Measurements from ENCODE around the gene CDHR4. TPM values are rescaled to one million over a fixed set of nuclear protein-coding genes. Genes with fewer than 3 reads are reported as not detected.

The CDHR4 gene
- total RNA-seq, 2 experiments from 2014 or later, result 0.32 TPM; not detected in 1

GRCh38 chr3:49802719-49803464 is 3.2 kb upstream of the CDHR4 start, which contains the start of gene INKA1:
Gene INKA1 (plus strand): TSS chr3:49803261. CDS start chr3:49803393, 132 bp downstream.
- Histone ChIP-seq H3K4me3 (ENCODE audit: low read depth, low read length, poor library complexity, severe bottlenecking) (peak within 1 kb of the TSS; percentile 82), H2AFZ (ENCODE audit: low read length) (peak within 1 kb of the TSS; percentile 83), H3K9me3 (ENCODE audit: low read length) (no peaks in the 10 kb centered on the region), H3K36me3 (ENCODE audit: insufficient read depth, low read length) (no peaks in the 10 kb centered on the region), H3K9me2 (ENCODE audit: insufficient read depth, low read length) (no peaks in the 10 kb centered on the region), H3K27ac (ENCODE audit: low read depth, low read length, poor library complexity, severe bottlenecking) (peak within 1 kb of the TSS; percentile 96), H4K20me1 (ENCODE audit: insufficient read depth, low read length) (no peaks in the 10 kb centered on the region), H3K79me2 (ENCODE audit: insufficient read depth, low read depth, low read length) (no peaks in the 10 kb centered on the region; the same call in 1 of the 2 replicates), H3K4me2 (ENCODE audit: low read length) (peak within 1 kb of the TSS; percentile 96), H3K4me1 (ENCODE audit: insufficient read depth, low read length, poor library complexity, severe bottlenecking) (peaks cover 46% of the 10 kb centered on the region)
- peak; percentile 93 for DNase-seq (ENCODE audit: low spot score)
- POLR2A ChIA-PET, result interaction anchor here (0.5 to 1.4 kb wide), 8 partner anchors 10 to 354 kb away, joined by 3 to 11 read pairs (median 4); partner anchors contain the start of gene UBA7
- intact Hi-C loops (cut with micrococcal nuclease; ENCODE audit: unreplicated experiment), result loop anchor here (1.0 to 10.0 kb wide), 4 partner anchors 36 to 781 kb away; partner anchors contain the start of gene NDUFAF3
- CTCF ChIA-PET (ENCODE audit: unreplicated experiment), result interaction anchor here (0.5 to 4.5 kb wide), 7 partner anchors 11 to 93 kb away, joined by 3 to 29 read pairs (median 3); partner anchors contain the start of gene UBA7
- no TSS peak for BruUV-seq (replicated peaks)
- no peak for TF ChIP-seq EZH2phosphoT487 (IDR thresholded peaks at IDR 0.05; ENCODE audit: borderline replicate concordance, low read depth, low read length)
- peak; percentile 92 for TF ChIP-seq CTCF (conservative IDR thresholded peaks at IDR 0.05; ENCODE audit: low read length)

- ChIA-PET CTCF (ENCODE audit: unreplicated experiment) (interaction anchor here (1.2 kb wide), 1 partner anchor 38 kb away, joined by 3 read pairs; no protein-coding TSS in a partner anchor), POLR2A (no interaction called here)
- Histone ChIP-seq H4K20me1 (ENCODE audit: insufficient read depth, low read length) (no peaks in the 10 kb centered on the region), H2AFZ (ENCODE audit: low read length) (no peak overlapping the region), H3K36me3 (ENCODE audit: insufficient read depth, low read length) (no peaks in the 10 kb centered on the region), H3K4me1 (ENCODE audit: insufficient read depth, low read length, poor library complexity, severe bottlenecking) (peaks cover 28% of the 10 kb centered on the region), H3K4me2 (ENCODE audit: low read length) (no peak overlapping the region), H3K9me3 (ENCODE audit: low read length) (no peaks in the 10 kb centered on the region), H3K79me2 (ENCODE audit: insufficient read depth, low read depth, low read length) (no peaks in the 10 kb centered on the region; the same call in 1 of the 2 replicates), H3K4me3 (ENCODE audit: low read depth, low read length, poor library complexity, severe bottlenecking) (no peak overlapping the region), H3K9me2 (ENCODE audit: insufficient read depth, low read length) (no peaks in the 10 kb centered on the region), H3K27ac (ENCODE audit: low read depth, low read length, poor library complexity, severe bottlenecking) (no peak overlapping the region)
- no peak for TF ChIP-seq EZH2phosphoT487 (IDR thresholded peaks at IDR 0.05; ENCODE audit: borderline replicate concordance, low read depth, low read length)
- intact Hi-C loops (cut with micrococcal nuclease; ENCODE audit: unreplicated experiment), result loop anchor here (5.0 to 10.0 kb wide), 2 partner anchors 424 to 779 kb away; partner anchors contain the start of gene NDUFAF3
- no TSS peak for BruUV-seq (replicated peaks)
- DNase-seq (ENCODE audit: low spot score), result no peak
Measured at GRCh38 chr3:49801160-49801559, 1.5 kb upstream of the CDHR4 start.

- Histone ChIP-seq H3K36me3 (ENCODE audit: insufficient read depth, low read length) (no peaks in the 10 kb centered on the region), H3K9me3 (ENCODE audit: low read length) (no peaks in the 10 kb centered on the region), H3K4me2 (ENCODE audit: low read length) (no peak overlapping the region), H4K20me1 (ENCODE audit: insufficient read depth, low read length) (no peaks in the 10 kb centered on the region), H3K4me3 (ENCODE audit: low read depth, low read length, poor library complexity, severe bottlenecking) (no peak overlapping the region), H3K79me2 (ENCODE audit: insufficient read depth, low read depth, low read length) (no peaks in the 10 kb centered on the region; the same call in 1 of the 2 replicates), H3K4me1 (ENCODE audit: insufficient read depth, low read length, poor library complexity, severe bottlenecking) (peaks cover 8% of the 10 kb centered on the region), H2AFZ (ENCODE audit: low read length) (no peak overlapping the region), H3K27ac (ENCODE audit: low read depth, low read length, poor library complexity, severe bottlenecking) (no peak overlapping the region), H3K9me2 (ENCODE audit: insufficient read depth, low read length) (no peaks in the 10 kb centered on the region)
- no TSS peak for BruUV-seq (replicated peaks)
- no peak for DNase-seq (ENCODE audit: low spot score)
- ChIA-PET CTCF (ENCODE audit: unreplicated experiment) (interaction anchor here (1.2 kb wide), 1 partner anchor 40 kb away, joined by 3 read pairs; no protein-coding TSS in a partner anchor), POLR2A (interaction anchor here (0.5 to 0.6 kb wide), 2 partner anchors 10 to 21 kb away, joined by 3 read pairs; no protein-coding TSS in a partner anchor)
- intact Hi-C loops (cut with micrococcal nuclease; ENCODE audit: unreplicated experiment), result no loop called here
- TF ChIP-seq CTCF (conservative IDR thresholded peaks at IDR 0.05; ENCODE audit: low read length), result no peak
- no peak for TF ChIP-seq EZH2phosphoT487 (IDR thresholded peaks at IDR 0.05; ENCODE audit: borderline replicate concordance, low read depth, low read length)
Measured at GRCh38 chr3:49799105-49799504, 568 bp downstream of the CDHR4 start.

Measured in OCI-LY7 (cell line).